MCF 10A (cell line): ENCODE results near the gene TBRG4. TPM values are rescaled to one million over a fixed set of nuclear protein-coding genes. Genes with fewer than 3 reads are reported as not detected.

Experiments
- BruUV-seq: library from RNA; stranded (reverse); fragments of 400-500 nt; replicated peaks from 2 replicates; lab custom pipeline; 2021; lab: Mats Ljungman, UMichigan
- CTCF ChIA-PET: fragments of 300-600 bp; sonication (Branson Sonifier 250); formaldehyde crosslinking; extraction: SDS; loops from one replicate; lab custom pipeline; 2021; ENCODE audit warnings: antibody characterized with exemption, inconsistent platforms; lab: Yijun Ruan, JAX
- POLR2A ChIA-PET: fragments of 300-600, 350-650 bp; sonication (Branson Sonifier 250); formaldehyde crosslinking; extraction: SDS; loops from one replicate; lab custom pipeline; 2020; ENCODE audit warnings: antibody characterized with exemption, inconsistent platforms; lab: Yijun Ruan, JAX
- DNase-seq: peaks from one replicate; pipeline ENCODE4 v3.0.0-alpha.2; 2018; ENCODE audit not compliant: unreplicated experiment
- H3K27ac Mint-ChIP-seq: one replicate; pipeline ENCODE4 v1.8.0; 2022; ENCODE audit warnings: mild to moderate bottlenecking, low read depth, mixed read lengths; ENCODE audit not compliant: unreplicated experiment
- H3K27me3 Mint-ChIP-seq: one replicate; pipeline ENCODE4 v1.8.0; 2022; ENCODE audit warnings: mixed read lengths; ENCODE audit not compliant: insufficient read depth, unreplicated experiment
- H3K36me3 Mint-ChIP-seq: one replicate; pipeline ENCODE4 v1.8.0; 2022; ENCODE audit warnings: mild to moderate bottlenecking, moderate library complexity, mixed read lengths; ENCODE audit not compliant: insufficient read depth, unreplicated experiment
- H3K4me1 Mint-ChIP-seq: one replicate; pipeline ENCODE4 v1.8.0; 2022; ENCODE audit warnings: mixed read lengths; ENCODE audit not compliant: insufficient read depth, unreplicated experiment
- H3K4me3 Mint-ChIP-seq: one replicate; pipeline ENCODE4 v1.8.0; 2022; ENCODE audit warnings: mild to moderate bottlenecking, moderate library complexity, mixed read lengths; ENCODE audit not compliant: unreplicated experiment
- H3K9me3 Mint-ChIP-seq: one replicate; pipeline ENCODE4 v1.8.0; 2022; ENCODE audit warnings: mixed read lengths; ENCODE audit not compliant: unreplicated experiment
- CTCF ChIP-seq: fragments of 200-600 bp; IDR thresholded peaks from one replicate; pipeline ENCODE4 v1.8.0; 2022; ENCODE audit warnings: antibody characterized with exemption, mild to moderate bottlenecking; ENCODE audit not compliant: unreplicated experiment
- intact Hi-C: fragments of 100-400 bp; cut with micrococcal nuclease; formaldehyde crosslinking; loops from 2 replicates; pipeline ENCODE4 v1.14.1; 2022
- total RNA-seq: library from RNA; stranded (reverse); gene quantifications from 2 replicates; pipeline ENCODE4 v1.2.3, GENCODE V29; 2022

The TBRG4 gene
- total RNA-seq, 1 experiment from 2014 or later: 85.7 TPM

GRCh38 chr7:45153233-45153632, 41.7 kb upstream of the TBRG4 start:
- no TSS peak for BruUV-seq
- no peak for DNase-seq
- H3K9me3 Mint-ChIP-seq: no peaks in the 10 kb centered on the region
- no peaks in the 10 kb centered on the region for H3K36me3 Mint-ChIP-seq
- H3K27me3 Mint-ChIP-seq: peaks cover 21% of the 10 kb centered on the region
- TF ChIP-seq CTCF: no peak
- H3K27ac Mint-ChIP-seq: no peak overlapping the region
- no peak overlapping the region for H3K4me3 Mint-ChIP-seq
- intact Hi-C loops: loop anchor here (10.0 kb wide), 3 partner anchors 422 to 1202 kb away; partner anchors contain the start of gene ADCY1
- POLR2A ChIA-PET: no interaction called here
- CTCF ChIA-PET: interaction anchor here (0.6 to 8.2 kb wide), 4 partner anchors 86 to 421 kb away, joined by 3 to 81 read pairs (median 3); no protein-coding TSS in a partner anchor
- H3K4me1 Mint-ChIP-seq: no peaks in the 10 kb centered on the region

DNA sequence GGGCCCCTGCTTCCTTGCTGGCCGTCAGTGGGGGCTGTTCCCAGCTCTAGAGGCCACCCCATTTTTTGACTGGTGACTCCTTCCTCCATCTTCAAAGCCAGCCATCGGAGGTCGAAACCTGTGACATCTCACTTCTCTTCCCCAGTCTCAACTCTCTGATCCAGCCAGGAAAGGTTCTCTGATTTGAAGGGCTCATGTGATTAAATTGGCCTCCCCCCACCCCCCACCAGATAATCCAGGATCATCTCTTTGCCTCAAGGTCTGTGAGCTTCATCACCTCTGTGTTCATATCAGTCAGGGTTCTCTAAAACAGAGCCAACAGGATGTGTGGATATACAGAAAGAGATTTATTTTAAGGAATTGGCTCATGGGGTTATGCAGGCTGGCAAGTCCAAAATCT, 40.5 kb upstream of the TBRG4 start:
- Mint-ChIP-seq H3K9me3 (no peaks in the 10 kb centered on the region), H3K36me3 (no peaks in the 10 kb centered on the region), H3K27me3 (peaks cover 26% of the 10 kb centered on the region), H3K4me3 (no peak overlapping the region), H3K27ac (no peak overlapping the region), H3K4me1 (no peaks in the 10 kb centered on the region)
- intact Hi-C loops: loop anchor here (10.0 kb wide), 3 partner anchors 423 to 1203 kb away; partner anchors contain the start of gene ADCY1
- DNase-seq: no peak
- CTCF ChIA-PET: interaction anchor here (0.6 to 8.2 kb wide), 3 partner anchors 108 to 697 kb away, joined by 3 to 81 read pairs (median 3); no protein-coding TSS in a partner anchor
- POLR2A ChIA-PET: no interaction called here
- BruUV-seq: no TSS peak
- TF ChIP-seq CTCF: no peak

DNA sequence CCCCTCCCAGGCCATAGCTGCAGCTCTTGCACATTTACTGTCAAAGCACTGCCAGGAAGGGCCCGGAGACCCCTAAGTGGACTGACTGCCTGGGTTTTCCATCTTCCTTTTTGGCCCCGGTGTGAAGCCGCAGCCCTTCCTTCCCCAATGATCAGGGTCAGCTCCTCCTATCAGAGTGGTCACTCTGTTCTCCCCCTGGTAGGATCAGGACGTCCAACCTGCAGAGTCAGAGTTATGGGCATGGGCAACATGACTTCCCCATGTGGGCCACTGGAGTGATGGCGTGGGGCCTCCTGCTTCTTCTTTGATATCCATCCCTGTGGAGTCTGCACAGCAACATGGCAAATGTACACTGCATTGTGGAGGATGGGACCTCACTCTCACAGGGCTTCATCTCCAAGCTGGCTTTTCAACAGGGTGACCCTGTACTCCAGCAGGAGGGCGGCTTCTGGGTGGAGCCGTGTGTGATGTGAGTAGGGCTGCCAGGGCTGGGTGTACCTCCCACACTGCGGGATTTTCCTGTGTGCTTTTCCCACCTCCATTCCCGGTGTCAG, 39.7 kb upstream of the TBRG4 start:
- no peaks in the 10 kb centered on the region for H3K9me3 Mint-ChIP-seq
- no TSS peak for BruUV-seq
- H3K27me3 Mint-ChIP-seq: peaks cover 26% of the 10 kb centered on the region
- DNase-seq: no peak
- intact Hi-C loops: loop anchor here (10.0 kb wide), 3 partner anchors 424 to 1204 kb away; partner anchors contain the start of gene ADCY1
- H3K27ac Mint-ChIP-seq: no peak overlapping the region
- H3K36me3 Mint-ChIP-seq: no peaks in the 10 kb centered on the region
- ChIA-PET CTCF (interaction anchor here (0.7 to 1.1 kb wide), 3 partner anchors 15 to 110 kb away, joined by 3 to 5 read pairs (median 4); no protein-coding TSS in a partner anchor), POLR2A (no interaction called here)
- TF ChIP-seq CTCF: no peak
- H3K4me1 Mint-ChIP-seq: no peaks in the 10 kb centered on the region
- no peak overlapping the region for H3K4me3 Mint-ChIP-seq

DNA sequence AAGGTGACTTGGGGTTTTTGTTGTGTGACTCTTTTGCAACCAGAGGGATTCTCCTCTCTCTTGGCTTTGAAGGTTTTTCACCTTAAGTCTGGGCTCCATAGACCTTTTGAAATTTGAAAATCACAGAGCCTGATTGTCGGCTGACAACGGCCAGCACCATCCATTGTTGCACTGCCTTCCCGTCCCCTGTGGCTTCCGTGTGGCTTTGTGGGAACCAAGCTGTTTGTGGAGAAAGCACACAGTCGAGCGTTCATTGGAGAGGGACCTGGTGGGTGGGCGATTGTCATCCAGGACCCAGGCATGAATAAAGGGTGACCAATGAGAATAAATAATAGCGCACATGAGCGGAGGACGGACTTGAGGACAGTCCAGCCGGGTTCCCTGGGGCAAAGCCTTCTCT, 38.7 kb upstream of the TBRG4 start:
- Mint-ChIP-seq H3K4me3 (no peak overlapping the region), H3K27ac (no peak overlapping the region), H3K4me1 (no peaks in the 10 kb centered on the region), H3K9me3 (no peaks in the 10 kb centered on the region), H3K36me3 (no peaks in the 10 kb centered on the region), H3K27me3 (peaks cover 26% of the 10 kb centered on the region)
- intact Hi-C loops: loop anchor here (10.0 kb wide), 3 partner anchors 425 to 1205 kb away; partner anchors contain the start of gene ADCY1
- CTCF ChIA-PET: interaction anchor here (0.5 to 1.4 kb wide), 3 partner anchors 109 to 704 kb away, joined by 3 to 7 read pairs (median 5); no protein-coding TSS in a partner anchor
- no peak for DNase-seq
- TF ChIP-seq CTCF: no peak
- no TSS peak for BruUV-seq
- POLR2A ChIA-PET: no interaction called here
